ENCODE measurements around the gene MTA1.

Gene MTA1

DNA sequence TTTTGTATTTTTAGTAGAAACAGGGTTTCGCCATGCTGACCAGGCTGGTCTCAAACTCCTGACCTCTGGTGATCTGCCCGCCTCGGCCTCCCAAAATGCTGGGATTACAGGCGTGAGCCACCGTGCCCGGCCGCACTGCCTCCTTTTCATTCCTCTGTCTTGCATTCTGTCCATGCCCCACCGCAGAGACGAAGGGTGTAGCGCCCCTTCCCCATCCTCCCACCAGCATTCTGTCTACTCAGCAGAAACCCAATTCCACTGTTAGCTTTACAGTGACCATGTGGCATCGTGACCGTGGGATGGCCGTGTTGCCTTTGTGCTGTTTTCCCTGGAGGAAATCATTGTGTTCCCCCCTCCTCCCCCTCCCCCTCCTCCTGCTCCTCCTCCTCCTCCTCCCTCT, 11.0 kb upstream of the MTA1 start:
- DNase-seq (ENCODE audit: low read depth, low spot score) = no peak

DNA sequence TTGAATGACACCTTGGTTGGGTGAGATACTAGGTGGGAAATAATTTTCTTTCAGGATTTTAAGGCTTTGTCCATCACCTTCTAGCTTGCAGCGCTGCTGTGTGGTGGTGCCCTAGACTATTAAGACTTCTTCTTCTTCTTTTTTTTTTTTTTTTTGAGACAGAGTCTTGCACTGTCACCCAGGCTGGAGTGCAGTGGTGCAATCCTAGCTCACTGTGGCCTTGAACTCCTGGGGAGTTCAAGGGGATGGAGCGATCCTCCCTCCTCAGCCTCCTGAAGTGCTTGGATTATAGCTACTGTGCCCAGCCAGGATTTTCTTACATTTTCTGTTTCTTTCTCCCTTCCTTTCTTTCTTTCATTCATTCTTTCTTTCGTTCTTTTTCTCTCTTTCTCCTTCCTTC, 10.3 kb upstream of the MTA1 start:
- no peak for DNase-seq (ENCODE audit: low read depth, low spot score)

DNA sequence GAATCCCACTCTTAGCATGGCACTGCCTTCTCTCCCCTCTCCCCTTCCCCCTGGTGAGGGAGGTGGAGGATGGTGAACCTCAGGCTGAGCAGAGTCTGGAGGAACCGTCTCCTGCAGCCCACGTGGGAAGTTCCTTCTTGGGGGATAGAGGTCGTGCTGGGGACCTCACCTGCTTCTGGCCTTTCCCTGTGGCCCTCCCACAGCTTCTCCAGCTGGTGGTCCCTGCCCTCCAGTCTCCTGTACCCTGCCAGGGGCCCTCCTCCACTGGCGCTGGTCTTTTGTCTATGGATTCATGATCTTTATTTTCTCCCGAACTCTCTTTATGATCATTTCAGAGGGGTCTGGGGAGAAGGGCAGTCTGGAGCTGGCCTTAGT, 9.0 kb upstream of the MTA1 start:
- no peak for DNase-seq (ENCODE audit: low read depth, low spot score)

DNA sequence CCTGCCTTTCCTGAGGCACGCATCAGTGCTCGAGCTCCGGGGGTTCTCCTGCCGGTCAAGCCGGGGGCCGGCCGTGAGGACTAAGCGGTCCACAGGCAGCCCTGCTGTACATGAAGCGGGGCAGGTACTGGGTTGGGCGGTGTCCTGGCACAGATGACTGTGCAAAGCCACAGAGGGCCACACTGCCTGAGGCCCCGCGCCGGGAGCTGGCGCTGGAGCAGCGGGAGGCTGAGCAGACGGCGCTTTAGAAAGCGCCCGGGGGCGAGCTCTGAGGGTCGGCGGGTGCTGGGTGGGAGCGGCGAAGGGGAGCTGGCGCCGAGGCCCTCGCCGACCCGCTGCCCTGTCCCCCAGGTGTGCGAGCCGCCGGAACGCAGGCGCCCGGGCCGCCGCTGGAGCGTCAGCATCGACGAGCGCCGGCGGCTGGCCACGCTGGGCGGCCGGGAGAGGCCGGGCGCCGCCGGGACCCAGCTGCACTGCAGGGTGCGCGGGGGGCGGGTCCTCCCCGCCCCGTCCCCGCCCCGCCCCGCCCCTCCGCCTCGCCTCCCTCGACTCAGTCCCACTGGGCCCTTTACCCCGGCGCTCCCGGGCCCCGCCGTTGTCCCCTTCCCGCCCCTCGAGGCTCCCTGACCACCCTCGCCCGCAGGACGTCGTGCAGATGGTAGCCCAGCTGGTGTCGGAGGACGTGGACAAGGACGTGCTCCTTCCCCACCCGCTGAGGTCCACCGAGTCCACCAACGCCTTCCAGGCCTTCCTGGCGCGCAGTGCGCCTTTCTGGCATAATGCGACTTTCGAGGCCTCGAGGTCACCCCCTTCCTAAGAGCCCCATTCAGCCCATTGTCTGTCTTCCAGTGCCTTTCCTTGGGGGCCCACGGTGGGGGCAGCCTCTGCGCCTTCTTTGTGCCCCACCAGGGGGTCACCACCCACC, 8.3 kb upstream of the MTA1 start:
- DNase-seq (ENCODE audit: low read depth, low spot score) = peak; percentile 70

DNA sequence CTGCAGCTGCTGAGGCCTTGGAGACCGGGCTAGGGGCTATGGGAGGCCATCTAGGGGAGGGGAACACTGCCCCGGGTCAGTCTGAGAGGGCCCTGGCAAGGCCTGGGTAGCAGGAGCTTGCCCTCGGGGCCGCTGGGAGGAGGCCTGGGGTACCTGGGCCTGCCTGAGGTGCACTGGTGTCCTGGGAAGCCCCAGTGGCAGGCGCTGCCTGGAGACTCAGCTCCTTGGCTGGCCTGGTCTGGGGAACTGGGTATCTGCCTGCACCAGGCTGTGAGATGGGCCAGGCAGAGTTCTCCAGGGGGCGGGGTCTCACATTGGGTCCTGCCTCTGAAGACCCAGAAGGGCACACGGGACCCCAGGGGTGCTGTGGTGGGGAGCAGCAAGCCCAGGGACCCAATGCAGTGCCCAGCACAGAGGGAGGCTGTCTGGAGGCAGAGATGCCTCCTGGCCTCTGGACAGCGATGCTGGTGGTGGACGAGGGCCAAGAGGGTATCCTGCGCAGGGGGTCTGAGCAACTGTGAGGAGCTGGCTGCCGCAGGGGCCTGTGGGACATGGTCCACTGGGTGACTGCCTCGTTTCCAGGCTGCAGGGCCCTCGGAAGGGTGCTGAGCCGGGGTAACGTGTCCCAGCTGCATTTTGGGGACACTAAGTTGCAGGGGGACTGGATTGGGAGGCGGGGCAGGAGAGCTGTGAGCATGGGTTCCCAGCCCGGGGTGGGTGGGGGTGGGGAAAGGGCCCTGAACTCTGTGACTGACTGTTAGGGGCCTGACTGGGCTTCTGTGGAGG, 7.4 kb upstream of the MTA1 start:
- no peak for DNase-seq (ENCODE audit: low read depth, low spot score)

DNA sequence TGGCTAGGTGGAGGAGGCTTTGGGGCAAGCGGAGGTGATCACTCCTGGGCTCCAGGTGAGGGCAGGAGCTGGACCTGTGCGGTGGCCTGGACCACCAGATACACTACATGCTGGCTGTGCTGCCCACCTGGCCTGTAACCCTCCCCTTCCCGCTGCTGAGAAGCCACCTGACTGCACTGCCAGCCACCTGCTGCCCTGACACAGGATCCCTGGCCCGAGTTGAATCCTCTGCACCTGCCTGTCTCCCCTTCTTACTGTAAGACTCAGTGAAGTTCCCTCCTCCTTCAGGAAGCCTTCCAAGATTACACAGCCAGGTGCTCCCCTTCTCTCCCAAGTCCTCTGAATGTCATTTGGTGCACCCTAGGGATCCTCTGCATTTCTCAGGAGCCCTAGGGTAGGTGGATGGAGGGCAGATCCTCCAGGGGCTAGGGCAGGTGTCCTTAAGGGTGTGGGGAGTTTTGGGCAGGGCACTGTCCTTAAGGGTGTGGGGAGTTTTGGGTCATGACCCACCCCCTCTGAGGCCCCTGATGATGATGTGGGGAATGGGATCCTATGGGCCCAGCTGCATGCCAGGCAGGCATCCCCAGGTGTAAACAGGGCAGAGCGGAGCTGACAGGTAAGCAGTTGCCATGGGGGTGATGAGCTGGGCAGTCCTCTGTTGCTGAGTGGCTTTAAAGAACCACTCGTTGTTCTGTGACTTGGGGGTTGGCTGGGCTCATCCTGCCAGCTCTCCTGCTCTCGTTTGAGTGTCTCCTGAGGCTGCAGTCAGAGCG, 6.7 kb upstream of the MTA1 start:
- DNase-seq (ENCODE audit: low read depth, low spot score) = no peak

DNA sequence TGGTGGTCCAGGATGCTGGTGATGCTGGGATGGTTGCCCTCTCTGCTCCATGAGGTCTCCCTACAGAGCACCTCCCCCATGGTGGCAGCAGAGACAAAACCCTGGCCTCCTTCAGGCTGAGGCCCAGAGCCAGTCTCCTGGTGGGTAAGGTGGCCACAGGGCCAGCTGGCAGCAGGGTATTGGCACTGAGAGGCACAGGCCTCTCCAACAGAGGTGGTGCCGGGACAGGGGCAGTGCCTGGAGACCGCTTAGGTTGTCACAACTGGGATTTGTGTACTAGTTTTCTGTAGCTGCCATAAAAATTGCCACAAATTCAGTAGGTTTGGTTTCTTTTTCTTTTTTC, 6.1 kb upstream of the MTA1 start:
- no peak for DNase-seq (ENCODE audit: low read depth, low spot score)

DNA sequence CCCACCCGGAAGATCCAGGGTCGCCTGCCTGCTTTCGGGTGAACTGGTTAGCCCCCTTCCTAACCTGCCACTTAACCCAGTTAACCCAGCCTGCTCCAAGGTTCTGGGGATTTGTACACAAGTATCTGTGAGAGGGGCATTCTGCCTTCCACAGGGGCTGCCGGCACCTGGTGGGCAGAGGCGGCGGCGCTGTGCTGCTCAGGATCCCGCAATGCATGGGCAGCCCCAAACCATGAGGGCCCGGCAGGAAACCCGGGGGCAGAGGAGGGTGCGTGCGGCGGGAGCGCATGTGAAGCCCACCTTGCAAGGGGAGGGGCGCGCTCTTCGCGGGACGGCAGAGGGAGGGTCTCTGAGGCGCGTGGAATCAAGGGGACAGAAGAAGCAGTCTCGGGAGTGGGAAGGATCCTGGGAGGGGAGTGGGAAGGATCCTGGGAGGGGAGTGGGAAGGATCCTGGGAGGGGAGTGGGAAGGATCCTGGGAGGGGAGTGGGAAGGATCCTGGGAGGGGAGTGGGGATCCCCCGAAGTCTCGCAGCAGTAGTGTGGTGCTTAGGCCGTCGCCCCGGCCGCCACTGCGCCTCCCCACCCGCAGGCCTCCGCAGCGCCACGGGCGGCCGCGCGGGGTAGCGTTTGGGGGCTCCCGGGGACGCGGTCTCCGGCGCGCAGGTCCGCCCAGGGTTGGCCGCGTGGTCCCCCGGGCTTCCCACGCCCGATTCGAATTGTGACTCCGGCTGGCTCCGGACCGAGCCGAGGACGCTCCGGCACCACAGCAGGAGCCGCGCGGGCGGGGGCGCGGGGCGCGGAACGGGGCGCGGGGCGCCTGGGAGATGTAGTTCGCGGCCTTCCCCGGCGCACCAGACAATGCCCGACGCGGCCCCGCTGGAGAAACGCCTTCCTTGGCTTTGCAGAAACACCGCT, 4.9 kb upstream of the MTA1 start:
- DNase-seq (ENCODE audit: low read depth, low spot score) = peak; percentile 36

DNA sequence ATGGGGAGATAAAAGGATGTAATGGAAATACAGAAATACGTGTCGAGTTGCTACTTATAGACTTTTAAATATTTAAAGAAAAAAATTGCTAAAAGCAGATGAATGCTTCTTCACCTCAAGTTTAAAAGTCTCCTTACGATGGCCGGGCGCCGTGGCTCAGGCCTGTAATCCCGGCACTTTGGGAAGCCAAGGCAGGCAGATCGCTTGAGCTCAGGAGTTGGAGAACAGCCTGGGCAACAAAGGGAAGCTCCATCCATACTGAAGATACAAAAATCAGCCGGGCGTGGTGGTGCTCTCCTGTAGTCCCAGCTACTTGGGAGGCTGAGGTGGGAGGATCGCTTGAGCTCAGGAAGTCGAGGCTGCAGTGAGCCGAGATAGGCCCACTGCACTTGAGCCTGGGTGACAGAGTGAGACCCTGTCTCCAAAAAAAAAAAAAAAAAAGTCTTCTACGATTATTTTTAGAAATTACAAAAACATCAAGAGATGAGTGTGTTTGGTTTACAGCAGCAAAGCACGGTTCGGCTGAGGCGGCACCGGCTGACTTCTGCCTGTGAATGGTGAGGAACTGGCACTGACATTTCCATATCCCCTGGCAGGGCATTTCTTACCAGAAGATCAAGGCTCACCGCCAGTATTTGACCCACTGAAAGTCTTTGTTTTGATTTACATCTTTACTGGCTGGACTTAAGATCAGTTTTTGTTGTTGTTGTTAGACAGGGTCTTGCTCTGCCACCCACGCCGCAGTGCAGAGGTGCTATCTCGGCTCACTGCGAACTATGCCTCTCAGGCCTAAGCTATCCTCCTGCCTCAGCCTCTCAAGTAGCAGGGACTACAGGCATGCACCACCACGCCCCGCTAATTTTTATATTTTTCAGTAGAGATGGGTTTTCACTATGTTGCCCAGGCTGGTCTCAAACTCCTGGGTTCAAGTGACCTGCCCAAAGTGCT, 3.9 kb upstream of the MTA1 start:
- no peak for DNase-seq (ENCODE audit: low read depth, low spot score)

DNA sequence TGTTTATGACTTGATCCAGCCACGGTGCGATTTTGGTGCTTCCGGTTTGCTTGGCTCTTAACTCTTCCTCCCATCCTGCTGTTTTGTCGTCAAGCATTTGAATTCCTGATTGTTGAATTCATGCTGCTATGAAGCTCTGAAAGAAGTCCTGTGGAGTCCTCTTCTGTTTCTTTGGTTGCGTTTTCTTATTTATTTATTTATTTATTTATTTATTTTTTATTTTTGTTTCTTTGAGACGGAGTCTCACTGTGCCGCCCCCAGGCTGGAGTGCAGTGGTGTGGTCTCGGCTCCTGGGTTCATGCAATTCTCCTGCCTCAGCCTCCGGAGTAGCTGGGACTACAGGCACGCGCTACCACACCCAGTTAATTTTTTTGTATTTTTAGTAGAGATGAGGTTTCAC, 3.0 kb upstream of the MTA1 start:
- no peak for DNase-seq (ENCODE audit: low read depth, low spot score)

DNA sequence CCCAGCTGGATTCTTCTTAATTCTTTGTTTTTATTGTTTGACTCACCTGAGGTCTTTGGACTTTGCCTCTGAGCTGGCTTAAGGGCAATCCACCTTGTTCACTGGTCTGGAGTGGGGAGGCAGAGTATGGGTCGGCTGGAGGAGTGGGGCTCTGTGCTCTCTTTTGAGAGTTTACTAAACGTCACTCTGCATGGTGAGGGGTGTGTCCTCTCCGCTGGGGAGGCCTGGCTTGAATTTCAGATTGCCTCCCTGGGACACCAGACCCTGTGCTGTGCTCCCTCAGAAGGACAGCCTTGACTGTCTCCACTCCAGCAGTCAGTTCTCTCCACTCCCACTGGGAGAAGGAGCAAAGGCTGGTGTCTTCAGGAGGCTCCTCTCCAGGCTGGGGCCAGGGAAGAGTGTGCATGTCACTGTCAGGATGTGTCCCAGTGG, 1.9 kb upstream of the MTA1 start:
- no peak for DNase-seq (ENCODE audit: low read depth, low spot score)

DNA sequence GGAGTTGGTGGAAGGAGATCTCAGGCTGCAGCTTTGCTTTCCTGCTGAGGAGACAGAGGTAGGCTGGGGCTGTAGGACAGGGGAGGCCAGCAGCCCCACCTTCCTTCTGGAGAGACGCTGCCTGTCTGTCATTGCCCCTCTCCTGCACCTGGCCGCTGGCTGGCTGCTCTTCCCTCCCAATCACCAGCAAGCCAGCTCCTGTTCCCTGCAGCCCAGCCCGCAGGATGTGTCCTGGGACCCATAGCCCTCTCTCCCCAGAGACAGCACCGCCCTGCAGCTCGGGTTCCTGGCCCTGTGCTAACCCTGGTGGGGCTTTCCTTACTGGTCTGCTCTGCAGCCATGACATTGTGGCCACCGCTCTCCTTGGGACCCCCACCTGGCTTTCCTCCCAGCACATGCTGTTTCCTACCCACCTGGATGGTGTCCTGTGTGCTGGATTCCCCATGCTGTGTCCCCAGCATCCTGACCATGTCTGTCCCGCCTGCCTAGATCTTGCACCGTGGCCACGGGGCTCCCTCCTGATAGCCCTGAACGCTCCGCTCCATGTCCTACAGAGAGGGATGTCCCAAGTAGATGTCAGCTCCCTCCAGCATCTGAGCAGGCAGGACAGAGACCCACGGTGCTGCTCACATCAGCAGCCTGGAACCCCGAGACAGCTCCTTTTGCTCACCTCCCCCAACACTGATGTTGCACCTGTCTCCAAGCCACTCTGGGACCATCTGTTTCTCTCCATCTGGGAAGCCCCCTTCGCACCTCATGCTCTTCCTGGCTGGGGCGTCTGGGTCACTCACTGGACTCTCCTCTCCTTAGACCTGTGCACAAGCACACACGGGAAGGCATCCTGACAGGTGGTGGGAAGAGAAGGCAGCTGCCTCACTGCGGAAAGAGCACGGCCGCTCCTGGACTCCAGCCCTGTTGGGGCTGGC, 1.1 kb upstream of the MTA1 start:
- DNase-seq (ENCODE audit: low read depth, low spot score) = peak; percentile 63

DNA sequence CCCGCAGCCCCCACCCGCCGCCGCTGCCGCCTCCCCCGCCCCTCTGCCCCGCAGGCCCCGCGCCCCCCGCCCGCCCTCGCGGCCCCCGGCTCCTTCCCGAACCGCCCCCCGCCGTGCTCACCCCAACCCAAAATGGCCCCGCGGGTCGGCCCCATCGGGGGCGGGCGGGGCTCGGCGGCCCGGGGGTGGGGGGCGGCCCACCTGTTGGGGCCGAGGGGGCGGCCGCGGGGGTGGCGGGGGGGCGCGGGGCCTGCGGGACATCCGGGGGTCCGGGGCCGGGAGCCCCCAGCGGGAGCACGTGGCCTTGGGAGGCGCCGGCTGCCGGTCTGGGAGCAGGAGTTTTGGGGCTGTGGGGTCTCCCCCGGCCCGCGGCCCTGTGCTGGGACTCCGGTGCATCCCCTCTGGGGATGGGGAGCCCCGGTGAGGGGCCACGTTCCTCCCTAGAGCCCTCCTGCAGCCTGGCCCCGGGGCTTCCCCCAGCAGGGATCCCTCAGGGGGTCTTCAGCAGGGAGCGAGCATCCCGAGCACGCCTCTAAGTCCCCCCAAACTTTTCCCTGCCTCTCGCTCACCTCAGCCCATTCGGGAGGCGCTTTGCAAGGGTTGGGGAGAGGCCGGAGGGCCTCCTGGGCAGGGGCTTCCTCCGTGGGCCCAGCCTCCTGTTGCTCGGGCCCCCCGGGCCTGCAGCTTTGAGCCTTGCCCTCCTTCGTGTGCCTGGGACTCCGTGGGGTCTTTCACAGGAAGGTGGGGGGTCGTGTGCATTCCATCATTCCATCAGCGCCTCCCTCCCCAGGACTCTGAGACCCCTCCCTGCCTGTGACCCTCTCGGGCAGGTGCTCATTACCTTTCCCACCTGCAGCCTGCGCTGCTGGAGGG, 710 bp downstream of the MTA1 start:
- no peak for DNase-seq (ENCODE audit: low read depth, low spot score)

DNA sequence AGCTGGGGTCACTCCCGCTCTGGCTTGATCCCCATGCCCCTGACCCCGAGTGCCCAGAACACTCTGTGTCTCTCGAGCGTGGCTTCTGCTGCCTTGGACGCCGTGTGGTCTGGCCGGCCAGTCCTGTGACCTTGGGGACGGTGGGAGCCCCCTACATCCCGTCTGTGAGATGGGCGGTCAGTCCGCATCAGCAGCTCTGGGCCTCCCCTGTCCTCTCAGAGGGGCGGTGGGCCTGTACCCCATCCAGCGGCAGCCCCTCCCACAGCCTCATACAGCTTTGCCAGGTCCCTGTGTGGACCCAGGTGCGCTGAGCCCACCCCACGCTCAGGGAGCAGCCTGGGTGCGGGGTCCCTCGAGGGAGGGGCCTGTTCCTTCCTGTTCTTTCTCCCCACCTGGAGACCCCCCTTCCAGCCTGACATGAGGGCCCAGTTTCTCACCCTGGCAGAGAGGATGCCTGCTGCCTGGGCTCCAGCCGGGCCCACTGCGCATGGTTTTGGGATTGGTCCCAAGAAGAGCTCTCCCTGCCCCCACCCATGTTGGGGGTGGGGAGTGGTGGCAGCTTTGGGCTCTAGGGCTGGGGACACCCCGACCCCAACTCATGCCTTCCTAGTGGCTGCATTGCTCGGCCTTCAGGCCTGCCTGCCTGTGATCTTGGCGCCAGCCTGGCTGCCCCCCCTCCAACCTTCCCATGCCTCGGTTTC, 1.5 kb downstream of the MTA1 start:
- DNase-seq (ENCODE audit: low read depth, low spot score) = no peak

DNA sequence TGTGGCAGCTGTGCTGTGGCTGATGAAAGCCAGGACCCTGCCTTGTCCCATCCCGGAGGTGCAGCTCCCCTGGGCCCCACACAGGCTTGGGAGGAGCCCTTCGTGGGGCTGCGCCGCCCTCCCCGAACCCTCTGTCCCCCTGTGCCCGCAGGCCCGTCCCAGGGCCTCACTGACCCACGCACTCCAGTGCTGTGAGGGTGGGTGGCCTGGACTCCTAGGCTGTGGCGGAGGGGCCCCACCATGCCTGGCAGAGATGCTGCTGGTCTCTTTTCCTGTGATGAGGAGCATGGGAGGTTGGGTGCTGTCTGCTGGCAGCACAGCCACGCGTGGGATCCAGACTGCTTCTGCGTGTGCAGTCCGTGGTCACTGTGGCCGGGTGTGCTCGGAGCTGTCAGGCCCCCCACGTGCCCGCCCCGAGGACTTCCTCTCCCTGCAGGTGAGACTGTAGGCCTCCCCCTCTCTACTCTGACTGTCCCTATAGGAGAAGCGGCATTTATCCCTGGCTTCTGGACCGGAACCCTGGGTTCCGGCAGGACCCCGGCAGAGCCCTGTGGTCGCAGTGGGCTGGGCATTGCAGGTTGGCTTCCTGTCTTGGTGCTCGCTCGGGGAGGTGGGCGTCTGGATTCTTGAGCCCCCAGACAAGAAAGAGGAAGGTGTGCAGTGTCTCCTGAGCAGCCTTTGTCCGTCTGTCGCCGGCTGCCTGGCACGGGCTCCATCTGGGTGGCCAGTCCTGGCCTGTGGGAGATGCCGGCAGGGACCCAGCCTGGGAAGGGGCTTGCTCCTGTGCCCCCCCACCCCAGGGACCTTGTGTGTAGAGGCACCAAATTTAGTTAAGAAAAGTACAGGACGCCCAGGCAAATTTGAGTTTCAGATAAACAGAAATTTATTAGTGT, 2.3 kb downstream of the MTA1 start:
- DNase-seq (ENCODE audit: low read depth, low spot score) = no peak
